K562 (cell line): Measurements from ENCODE around the gene IL6ST.
A peak's percentile ranks its signal among the peaks of the same experiment; 100 is the strongest.

ENCODE experiments used
- ELK1 ChIP-seq: sonication (generic); formaldehyde crosslinking; IDR thresholded peaks from 2 replicates; pipeline ENCODE4 v1.8.1; 2022; ENCODE audit warnings: missing genetic modification reagents
- EZH2 ChIP-seq: IDR thresholded peaks from 2 replicates; pipeline ENCODE4 v1.6.1; 2012; ENCODE audit warnings: low read depth, mild to moderate bottlenecking, inconsistent platforms, low read length, borderline replicate concordance
- JUND ChIP-seq, 2 experiments: IDR thresholded peaks; 2 replicates in 1 of 2; 3 replicates in 1 of 2; pipeline ENCODE4 v1.6.1; 2011; ENCODE audit warnings: borderline replicate concordance in 2 of 2, low read depth in 2 of 2, low read length in 2 of 2, improper control_type of control experiment in 1 of 2, missing biosample characterization in 1 of 2, missing genetic modification characterization in 1 of 2, missing genetic modification reagents in 1 of 2
- MAX ChIP-seq: sonication (generic); formaldehyde crosslinking; IDR thresholded peaks from 2 replicates; pipeline ENCODE4 v1.9.0; 2022; ENCODE audit warnings: mild to moderate bottlenecking, missing genetic modification reagents
- SMARCC2 ChIP-seq: fragments of 450-650 bp; IDR thresholded peaks from 2 replicates; pipeline ENCODE4 v1.6.1; 2017; ENCODE audit warnings: antibody characterized with exemption, moderate library complexity, mild to moderate bottlenecking, low read depth
- SP1 ChIP-seq: sonication (generic); formaldehyde crosslinking; IDR thresholded peaks from 2 replicates; pipeline ENCODE4 v1.8.1; 2022; ENCODE audit warnings: mild to moderate bottlenecking, missing genetic modification reagents
- TAF1 ChIP-seq: IDR thresholded peaks from 2 replicates; pipeline ENCODE4 v1.6.1; 2011; ENCODE audit warnings: mild to moderate bottlenecking, low read length, moderate library complexity; ENCODE audit not compliant: insufficient read depth, control insufficient read depth, severe bottlenecking; ENCODE audit errors: extremely low read depth
- TBP ChIP-seq: optimal IDR thresholded peaks from 2 replicates; pipeline ENCODE3; 2011; ENCODE audit warnings: low read depth, low read length, improper control_type of control experiment
- XRCC3 ChIP-seq: fragments of 450-650 bp; IDR thresholded peaks from 2 replicates; pipeline ENCODE4 v1.6.1; 2017; ENCODE audit warnings: mild to moderate bottlenecking, moderate library complexity
- ZBTB1 ChIP-seq: sonication (generic); formaldehyde crosslinking; IDR thresholded peaks from 2 replicates; pipeline ENCODE4 v1.8.1; 2023; ENCODE audit warnings: missing genetic modification reagents, low read depth, mild to moderate bottlenecking, borderline replicate concordance

DNA sequence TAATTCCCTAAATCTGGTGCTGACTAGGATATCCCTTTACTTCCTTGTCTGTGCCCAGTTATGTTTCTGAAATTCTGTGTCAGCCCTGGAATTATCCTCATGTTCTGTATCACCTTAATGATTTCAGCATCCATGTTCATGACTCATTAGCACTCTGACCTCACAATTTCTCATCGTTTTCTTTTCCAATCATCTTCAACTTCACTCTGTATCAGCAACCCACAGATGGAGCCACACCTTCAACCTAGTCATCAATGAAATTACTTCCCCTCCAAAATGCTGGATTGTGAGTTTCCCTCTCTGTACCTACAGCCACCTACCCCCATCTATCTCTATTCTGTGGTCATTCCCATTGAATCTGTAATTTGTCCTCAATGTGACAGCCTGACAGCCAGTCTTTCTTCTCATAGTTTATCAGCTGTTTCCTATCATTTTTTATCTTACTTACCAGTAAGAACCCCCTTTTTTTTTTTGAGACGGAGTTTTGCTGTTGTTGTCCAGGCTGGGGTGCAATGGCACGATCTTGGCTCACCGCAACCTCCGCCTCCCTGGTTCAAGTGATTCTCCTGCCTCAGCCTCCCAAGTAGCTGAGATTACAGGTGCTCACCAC, 3.1 kb upstream of the IL6ST start:
- TF ChIP-seq EZH2 (no peak), JUND (IDR thresholded peaks at IDR 0.05; ENCODE audit: borderline replicate concordance, low read depth, low read length) (peak; percentile 86), JUND (tag; IDR thresholded peaks at IDR 0.05; ENCODE audit: borderline replicate concordance, low read depth, low read length) (peak; percentile 76), ELK1 (CRISPR knock-in tag) (no peak), SP1 (CRISPR knock-in tag) (no peak), XRCC3 (no peak), MAX (CRISPR knock-in tag) (no peak), ZBTB1 (CRISPR knock-in tag) (no peak), SMARCC2 (0 out of 2 replicates have a peak, but pooled peaks have one; percentile 57), TBP (no peak), TAF1 (no peak)
